GM12865 (cell line): ENCODE measurements around the gene HTRA3.

ENCODE experiments used
- DNase-seq: peaks from one replicate; pipeline ENCODE4 v3.0.0; 2010; ENCODE audit warnings: low read depth
- H3K4me3 ChIP-seq: 2 replicates; pipeline ENCODE4 v1.5.1; 2011; ENCODE audit warnings: mild to moderate bottlenecking, low read depth, low read length, control low read depth
- TF ChIP-seq, protein P1 (sequence below): IDR thresholded peaks from 2 replicates; pipeline ENCODE4 v1.5.1; 2011; ENCODE audit warnings: low read length, control low read depth, low read depth, inconsistent platforms; ENCODE audit not compliant: insufficient read depth; ENCODE audit errors: missing control alignments

HTRA3 gene

DNA sequence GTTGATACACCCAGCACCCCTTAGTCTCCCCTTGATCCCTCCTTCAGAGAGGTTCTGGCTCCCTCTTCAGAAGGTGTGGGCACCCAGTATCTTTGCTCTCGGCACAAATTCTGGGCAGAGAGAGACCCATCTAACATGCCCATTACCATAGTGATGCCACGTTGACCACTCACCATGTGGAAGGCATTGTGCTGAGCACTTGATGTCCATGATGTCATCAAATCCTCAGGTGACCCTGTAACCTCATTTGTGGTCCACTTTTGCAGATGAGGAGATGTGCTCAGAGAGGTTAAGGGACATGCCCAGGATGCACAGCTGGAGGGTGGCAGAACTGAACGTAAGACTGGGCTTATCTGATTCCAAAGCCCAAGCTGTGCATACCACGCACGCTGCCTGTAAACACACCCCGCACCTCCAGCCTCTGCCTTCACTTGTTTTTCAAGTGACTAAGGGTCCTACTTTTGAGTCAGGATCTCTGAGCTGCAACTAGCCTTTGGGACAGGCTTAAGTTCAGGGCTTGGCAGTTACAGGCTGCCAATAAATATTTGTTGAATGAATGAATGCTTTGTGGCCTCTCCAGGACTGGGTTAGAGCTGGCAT is 55.2 kb downstream of the HTRA3 start:
- TF ChIP-seq, protein P1, sequence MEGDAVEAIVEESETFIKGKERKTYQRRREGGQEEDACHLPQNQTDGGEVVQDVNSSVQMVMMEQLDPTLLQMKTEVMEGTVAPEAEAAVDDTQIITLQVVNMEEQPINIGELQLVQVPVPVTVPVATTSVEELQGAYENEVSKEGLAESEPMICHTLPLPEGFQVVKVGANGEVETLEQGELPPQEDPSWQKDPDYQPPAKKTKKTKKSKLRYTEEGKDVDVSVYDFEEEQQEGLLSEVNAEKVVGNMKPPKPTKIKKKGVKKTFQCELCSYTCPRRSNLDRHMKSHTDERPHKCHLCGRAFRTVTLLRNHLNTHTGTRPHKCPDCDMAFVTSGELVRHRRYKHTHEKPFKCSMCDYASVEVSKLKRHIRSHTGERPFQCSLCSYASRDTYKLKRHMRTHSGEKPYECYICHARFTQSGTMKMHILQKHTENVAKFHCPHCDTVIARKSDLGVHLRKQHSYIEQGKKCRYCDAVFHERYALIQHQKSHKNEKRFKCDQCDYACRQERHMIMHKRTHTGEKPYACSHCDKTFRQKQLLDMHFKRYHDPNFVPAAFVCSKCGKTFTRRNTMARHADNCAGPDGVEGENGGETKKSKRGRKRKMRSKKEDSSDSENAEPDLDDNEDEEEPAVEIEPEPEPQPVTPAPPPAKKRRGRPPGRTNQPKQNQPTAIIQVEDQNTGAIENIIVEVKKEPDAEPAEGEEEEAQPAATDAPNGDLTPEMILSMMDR, result no peak
- no peak for DNase-seq
- H3K4me3 ChIP-seq, result no peak overlapping the region

DNA sequence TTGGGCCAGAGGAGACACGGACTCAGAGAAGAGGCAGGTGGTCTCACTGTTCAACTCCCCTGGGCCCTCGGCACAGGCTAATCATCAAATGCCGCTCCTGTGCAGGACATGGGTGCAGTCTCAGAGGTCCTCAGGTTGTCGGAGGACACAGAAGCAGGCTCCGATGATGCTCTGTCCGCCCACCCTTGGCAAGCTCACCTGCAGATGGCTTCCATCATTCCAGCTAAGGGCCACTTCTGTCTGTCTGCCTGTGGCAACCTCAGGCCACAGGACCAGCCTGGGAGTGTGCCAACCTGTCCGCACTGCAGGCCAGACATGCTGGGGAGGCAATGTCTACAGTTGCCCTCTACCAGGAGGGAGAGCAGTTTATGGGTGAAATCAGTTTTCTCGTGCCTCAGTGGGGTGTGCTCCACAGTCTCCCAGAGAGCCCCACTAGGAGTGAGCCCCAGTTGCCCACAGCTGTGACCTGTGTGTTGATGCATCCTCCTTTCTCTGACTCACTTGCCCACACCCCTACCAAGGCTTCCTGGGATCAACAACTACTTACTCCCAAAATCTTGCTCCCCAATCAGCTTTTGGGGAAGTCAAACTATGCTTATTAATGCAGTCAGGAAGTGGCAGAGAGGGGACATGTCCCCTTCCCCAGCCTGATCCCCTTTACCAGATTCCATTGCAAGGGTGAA is 55.9 kb downstream of the HTRA3 start:
- TF ChIP-seq, protein P1, result no peak
- DNase-seq, result no peak
- H3K4me3 ChIP-seq, result no peak overlapping the region

DNA sequence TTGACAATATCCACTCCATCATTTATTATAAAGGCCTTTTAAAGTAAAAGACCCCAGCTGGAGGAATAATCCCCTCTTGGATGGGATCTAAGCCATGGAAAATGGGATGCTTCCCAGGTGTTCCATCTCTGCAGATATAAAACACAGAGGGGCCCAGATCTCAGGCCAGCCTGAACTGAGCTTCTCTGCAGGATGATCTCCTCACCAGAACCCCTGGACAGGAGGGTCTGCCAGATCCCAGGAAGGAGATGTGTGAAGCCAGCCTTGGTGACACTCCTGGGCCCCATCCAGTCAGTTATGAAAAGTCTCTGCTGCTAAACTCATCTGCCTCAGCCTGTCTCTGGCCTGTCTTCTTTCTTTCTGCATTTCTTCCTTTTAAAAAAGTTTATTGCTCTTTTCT is 56.7 kb downstream of the HTRA3 start:
- TF ChIP-seq, protein P1, result no peak
- H3K4me3 ChIP-seq, result no peak overlapping the region
- DNase-seq, result no peak

DNA sequence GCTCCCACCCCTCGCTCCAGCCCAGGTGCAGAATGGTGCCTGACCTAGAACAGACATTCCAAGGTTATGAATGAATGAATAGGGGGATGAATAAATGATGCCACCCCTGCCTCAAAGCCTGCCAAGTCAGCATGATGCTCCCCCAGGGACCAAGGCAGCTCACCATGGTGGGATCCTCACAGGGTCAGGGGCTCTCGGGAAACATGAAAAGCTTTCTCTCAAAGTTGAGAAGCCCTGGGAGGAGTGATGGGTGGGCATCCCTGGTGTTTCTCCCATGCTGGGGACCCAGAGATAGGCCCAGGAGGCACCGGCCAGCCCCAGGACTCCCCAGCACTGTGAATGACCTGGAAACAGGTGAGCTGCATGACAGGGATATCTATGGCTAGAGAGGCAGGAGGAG is 58.9 kb downstream of the HTRA3 start:
- TF ChIP-seq, protein P1, result no peak
- DNase-seq, result no peak
- no peak overlapping the region for H3K4me3 ChIP-seq

DNA sequence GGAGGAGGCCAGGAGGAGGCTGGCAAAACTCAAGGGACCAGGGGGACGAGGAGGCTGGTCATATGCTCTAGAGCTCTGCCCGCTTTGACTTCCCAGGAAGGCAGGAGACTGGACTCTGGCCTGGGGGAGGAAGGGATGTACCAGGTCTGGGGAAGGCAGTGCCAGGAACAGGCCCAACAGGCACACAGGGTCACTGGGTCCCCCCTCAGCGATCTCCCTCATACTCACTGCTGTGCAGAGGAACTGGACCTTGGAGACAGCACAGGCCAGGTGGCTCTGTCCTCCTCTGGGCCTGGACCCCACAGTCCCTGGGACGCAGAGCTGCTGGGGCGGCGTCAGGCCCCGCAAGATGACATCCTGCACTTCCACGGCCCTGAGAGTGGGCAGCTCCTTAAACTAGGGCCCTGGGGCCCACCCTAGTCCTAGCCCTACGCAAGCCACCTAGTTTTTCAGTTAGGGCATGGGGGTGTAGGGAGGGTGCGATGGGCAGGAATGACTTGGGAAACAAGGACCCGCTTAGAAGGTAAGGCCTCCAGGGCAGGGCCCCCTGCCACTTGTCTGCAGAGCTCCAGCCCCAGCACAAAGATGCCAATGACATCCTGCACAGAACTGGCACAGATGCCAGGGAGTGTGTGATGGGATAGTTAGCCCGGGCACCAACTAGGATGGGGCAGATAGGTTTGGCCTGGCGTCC is 59.5 kb downstream of the HTRA3 start:
- TF ChIP-seq, protein P1, result no peak
- H3K4me3 ChIP-seq, result no peak overlapping the region
- no peak for DNase-seq

DNA sequence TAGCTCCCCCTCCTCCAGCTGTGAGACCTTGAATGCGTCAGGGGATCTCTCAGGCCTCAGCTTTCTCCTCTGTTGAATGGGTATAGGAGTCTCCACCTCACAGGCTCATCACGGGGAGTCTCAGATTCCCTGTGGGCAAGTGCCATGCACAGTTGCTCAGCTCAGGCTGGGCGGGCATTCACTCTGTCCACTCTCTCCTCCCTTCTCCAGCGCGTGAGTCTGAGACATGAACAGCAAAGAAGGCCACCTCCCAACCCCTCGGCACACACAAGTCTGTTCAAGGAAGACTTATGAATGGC is 60.0 kb downstream of the HTRA3 start:
- no peak for DNase-seq
- no peak overlapping the region for H3K4me3 ChIP-seq
- TF ChIP-seq, protein P1, result no peak
